ENCODE results near the gene AK2.

The AK2 gene

GRCh38 chr1:32990887-32991286 lies 45.8 kb downstream of the AK2 start:
- Histone ChIP-seq H3K36me3 (ENCODE audit: control insufficient read depth, low read length) (no peaks in the 10 kb centered on the region), H3K4me3 (ENCODE audit: low read length) (no peak overlapping the region), H3F3A (ENCODE audit: control insufficient read depth, insufficient read depth) (peaks cover 22% of the 10 kb centered on the region), H3K4me2 (ENCODE audit: low read length) (peak overlapping the region; percentile 64), H3K79me2 (ENCODE audit: control insufficient read depth, low read length) (no peaks in the 10 kb centered on the region), H3K9me2 (replicated peaks; ENCODE audit: control insufficient read depth, low read length) (no peaks in the 10 kb centered on the region), H3K27ac (ENCODE audit: low read depth, low read length) (no peak overlapping the region), H3K4me1 (ENCODE audit: control insufficient read depth, low read length) (peaks cover 42% of the 10 kb centered on the region), H3K27me3 (ENCODE audit: control insufficient read depth, low read length) (no peaks in the 10 kb centered on the region), H4K20me1 (ENCODE audit: control insufficient read depth, insufficient read depth, low read depth, low read length) (no peaks in the 10 kb centered on the region), H3K9me3 (ENCODE audit: control insufficient read depth, insufficient read depth, low read length) (no peaks in the 10 kb centered on the region)
- TF ChIP-seq EZH2phosphoT487 (IDR thresholded peaks at IDR 0.05; ENCODE audit: borderline replicate concordance, low read length) (no peak), CTCF (IDR thresholded peaks at IDR 0.05; ENCODE audit: low read depth, low read length, poor library complexity, severe bottlenecking) (no peak)

- Histone ChIP-seq H3K4me2 (ENCODE audit: low read length) (no peak overlapping the region), H4K20me1 (ENCODE audit: control insufficient read depth, insufficient read depth, low read depth, low read length) (no peaks in the 10 kb centered on the region), H3K27me3 (ENCODE audit: control insufficient read depth, low read length) (no peaks in the 10 kb centered on the region), H3F3A (ENCODE audit: control insufficient read depth, insufficient read depth) (peaks cover 22% of the 10 kb centered on the region), H3K9me2 (replicated peaks; ENCODE audit: control insufficient read depth, low read length) (no peaks in the 10 kb centered on the region), H3K79me2 (ENCODE audit: control insufficient read depth, low read length) (no peaks in the 10 kb centered on the region), H3K4me3 (ENCODE audit: low read length) (no peak overlapping the region), H3K9me3 (ENCODE audit: control insufficient read depth, insufficient read depth, low read length) (no peaks in the 10 kb centered on the region), H3K36me3 (ENCODE audit: control insufficient read depth, low read length) (no peaks in the 10 kb centered on the region), H3K27ac (ENCODE audit: low read depth, low read length) (no peak overlapping the region), H3K4me1 (ENCODE audit: control insufficient read depth, low read length) (peaks cover 46% of the 10 kb centered on the region)
- TF ChIP-seq EZH2phosphoT487 (IDR thresholded peaks at IDR 0.05; ENCODE audit: borderline replicate concordance, low read length) (no peak), CTCF (IDR thresholded peaks at IDR 0.05; ENCODE audit: low read depth, low read length, poor library complexity, severe bottlenecking) (no peak)
Observed at GRCh38 chr1:32989160-32990050, 47.3 kb downstream of the AK2 start.

GRCh38 chr1:32988665-32989064 lies 48.0 kb downstream of the AK2 start:
- no peak for TF ChIP-seq EZH2phosphoT487 (IDR thresholded peaks at IDR 0.05; ENCODE audit: borderline replicate concordance, low read length)
- no peak for TF ChIP-seq CTCF (IDR thresholded peaks at IDR 0.05; ENCODE audit: low read depth, low read length, poor library complexity, severe bottlenecking)
- Histone ChIP-seq H3K36me3 (ENCODE audit: control insufficient read depth, low read length) (no peaks in the 10 kb centered on the region), H3K4me1 (ENCODE audit: control insufficient read depth, low read length) (peaks cover 48% of the 10 kb centered on the region)

More at GRCh38 chr1:32988665-32989064, 48.0 kb downstream of the AK2 start:
- Histone ChIP-seq H3K4me3 (ENCODE audit: low read length) (no peak overlapping the region), H3K4me2 (ENCODE audit: low read length) (no peak overlapping the region), H3K27ac (ENCODE audit: low read depth, low read length) (no peak overlapping the region), H4K20me1 (ENCODE audit: control insufficient read depth, insufficient read depth, low read depth, low read length) (no peaks in the 10 kb centered on the region), H3K27me3 (ENCODE audit: control insufficient read depth, low read length) (no peaks in the 10 kb centered on the region), H3K9me3 (ENCODE audit: control insufficient read depth, insufficient read depth, low read length) (no peaks in the 10 kb centered on the region), H3F3A (ENCODE audit: control insufficient read depth, insufficient read depth) (peaks cover 20% of the 10 kb centered on the region), H3K79me2 (ENCODE audit: control insufficient read depth, low read length) (no peaks in the 10 kb centered on the region), H3K9me2 (replicated peaks; ENCODE audit: control insufficient read depth, low read length) (no peaks in the 10 kb centered on the region)
